ENCODE results near the gene PRKAR1B.

The PRKAR1B gene

GRCh38 chr7:504221-505111 lies 222.6 kb downstream of the PRKAR1B start:
- DNase-seq = no peak

GRCh38 chr7:503575-504111 lies 223.4 kb downstream of the PRKAR1B start:
- DNase-seq = no peak

GRCh38 chr7:502296-502695 lies 224.8 kb downstream of the PRKAR1B start:
- no peak for DNase-seq

GRCh38 chr7:501526-501925 lies 225.6 kb downstream of the PRKAR1B start:
- DNase-seq = no peak

GRCh38 chr7:500521-501420 lies 226.3 kb downstream of the PRKAR1B start:
- DNase-seq = no peak

GRCh38 chr7:499853-500485 lies 227.1 kb downstream of the PRKAR1B start:
- DNase-seq = no peak
